HuH-7 (cell line): ENCODE data around the gene PTPRZ1.
A peak's percentile ranks its signal among the peaks of the same experiment; 100 is the strongest.

Experiments used
- DNase-seq: peaks from one replicate; pipeline ENCODE4 v3.0.0; 2011; ENCODE audit warnings: low spot score

Gene PTPRZ1

DNA sequence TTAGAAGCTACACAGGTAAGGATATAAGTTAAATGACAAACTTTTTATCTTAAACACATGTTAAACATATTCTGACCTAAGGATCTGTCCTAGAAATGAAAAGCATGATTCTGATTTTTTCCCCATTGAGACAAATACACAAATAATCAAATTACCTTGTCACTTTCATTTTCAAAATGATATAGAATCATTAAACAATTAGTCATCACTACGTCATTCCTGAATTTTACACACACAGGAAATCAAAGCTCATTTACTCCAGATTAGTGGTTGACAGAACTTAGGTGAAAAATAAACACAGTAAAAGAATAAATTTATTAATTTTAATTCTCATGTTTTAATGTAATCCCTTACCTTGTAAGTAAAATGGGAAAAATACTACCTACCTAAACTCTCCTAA, 182.1 kb downstream of the PTPRZ1 start:
- no peak for DNase-seq

DNA sequence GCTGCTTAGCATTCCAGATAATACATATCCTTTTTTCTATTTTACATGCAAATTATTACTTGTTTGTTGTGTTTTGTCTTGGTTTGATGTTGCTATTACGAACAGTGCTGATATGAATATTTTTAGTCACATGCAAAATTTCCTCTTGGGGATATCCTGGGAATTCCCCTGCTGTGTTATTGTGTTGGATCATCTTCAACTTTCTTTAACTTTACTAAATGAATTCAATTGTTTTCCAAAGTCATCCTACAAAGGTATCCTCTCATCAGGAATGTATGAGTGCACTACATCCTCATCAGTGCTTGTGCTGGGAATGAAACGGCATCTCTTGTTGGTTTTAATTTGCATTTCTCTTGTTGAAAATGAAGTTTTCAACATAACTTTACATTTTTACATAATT, 184.0 kb downstream of the PTPRZ1 start:
- no peak for DNase-seq

DNA sequence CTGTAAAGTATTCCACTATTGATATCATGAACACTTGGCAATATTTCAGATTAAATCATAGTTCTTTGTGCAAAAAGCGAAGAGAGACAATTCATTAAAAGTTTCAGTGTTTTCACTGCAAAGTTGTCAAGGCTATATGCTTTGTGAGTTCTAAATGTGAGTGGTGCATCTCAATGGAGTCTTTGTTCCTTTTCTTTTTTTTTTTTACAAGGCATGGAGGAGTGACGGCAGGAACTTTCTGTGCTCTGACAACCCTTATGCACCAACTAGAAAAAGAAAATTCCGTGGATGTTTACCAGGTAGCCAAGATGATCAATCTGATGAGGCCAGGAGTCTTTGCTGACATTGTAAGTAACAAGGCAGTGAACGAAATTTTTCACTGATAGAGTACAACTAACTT, 186.6 kb downstream of the PTPRZ1 start:
- no peak for DNase-seq

DNA sequence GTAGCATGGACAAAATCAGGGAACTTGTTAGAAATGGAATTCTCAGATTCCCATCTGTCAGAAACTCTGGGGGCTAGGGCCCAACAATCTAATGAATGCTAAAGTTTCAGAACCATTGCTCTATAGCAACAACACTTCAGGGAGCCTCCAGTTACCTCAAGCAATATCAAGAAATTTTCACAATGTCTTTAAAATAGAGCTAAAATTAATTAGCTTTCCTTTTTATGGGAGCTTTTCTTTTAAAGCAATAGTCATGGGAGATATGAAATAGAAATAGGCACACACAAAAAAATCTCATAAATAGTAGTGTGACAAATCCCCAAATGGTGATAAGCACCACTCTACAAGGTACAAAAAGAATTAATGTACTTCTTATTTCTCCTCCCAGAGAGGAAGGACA, 190.2 kb downstream of the PTPRZ1 start:
- no peak for DNase-seq

DNA sequence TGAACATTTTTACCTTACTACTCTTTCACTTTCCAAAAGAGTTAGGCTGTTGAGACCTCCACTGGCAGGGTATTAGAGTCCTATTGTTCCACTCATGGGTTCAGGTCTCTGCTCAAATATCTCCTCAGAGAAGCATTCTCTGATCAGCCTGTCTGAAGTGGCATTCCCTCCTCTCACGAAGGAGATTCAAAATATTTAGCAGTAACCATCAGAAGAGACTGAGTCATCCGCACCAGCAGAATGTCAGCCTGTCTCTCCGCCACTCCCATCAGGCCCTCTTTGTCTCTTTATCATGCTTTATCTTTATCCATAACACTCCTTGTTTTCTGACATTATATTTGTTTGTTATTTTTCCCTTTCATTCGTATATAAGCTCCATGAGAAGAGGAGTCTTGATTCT, 192.0 kb downstream of the PTPRZ1 start:
- no peak for DNase-seq

DNA sequence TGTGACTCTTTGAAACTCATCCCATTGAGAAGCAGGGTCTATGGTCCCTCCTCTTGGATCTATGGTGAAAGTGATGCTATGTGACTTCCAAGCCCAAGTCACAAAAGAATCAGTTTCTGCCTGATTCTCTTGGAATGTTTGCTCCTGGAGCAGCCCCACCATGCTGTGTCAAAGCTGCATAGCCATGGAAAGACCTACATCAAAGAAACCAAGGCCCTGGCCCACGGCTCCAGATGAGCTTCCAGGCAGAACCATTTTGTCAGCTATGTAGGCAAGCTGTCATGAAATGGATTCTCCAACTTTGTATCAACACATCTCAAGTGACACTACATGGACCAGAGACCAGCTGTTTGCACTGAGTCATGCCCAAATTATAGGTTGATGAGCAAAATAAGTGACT, 194.1 kb downstream of the PTPRZ1 start:
- no peak for DNase-seq

DNA sequence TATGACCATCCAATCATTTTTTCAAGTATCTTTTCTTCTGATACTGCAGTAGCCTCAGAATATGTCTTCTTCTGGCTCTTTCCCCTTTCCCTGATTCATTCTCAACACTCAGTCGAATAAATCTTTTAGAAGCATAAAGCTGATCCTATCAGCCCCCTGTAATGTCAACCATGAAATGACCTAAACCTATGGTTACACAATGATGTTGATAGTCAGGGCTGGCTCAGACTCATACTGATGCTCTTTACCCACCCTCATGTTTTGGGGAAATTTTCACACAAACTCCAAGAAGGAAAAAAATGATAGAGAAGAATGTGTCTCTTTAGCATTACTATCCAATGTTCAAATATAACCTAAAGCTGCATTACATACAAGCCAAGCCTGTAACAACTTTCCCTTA, 195.1 kb downstream of the PTPRZ1 start:
- no peak for DNase-seq

DNA sequence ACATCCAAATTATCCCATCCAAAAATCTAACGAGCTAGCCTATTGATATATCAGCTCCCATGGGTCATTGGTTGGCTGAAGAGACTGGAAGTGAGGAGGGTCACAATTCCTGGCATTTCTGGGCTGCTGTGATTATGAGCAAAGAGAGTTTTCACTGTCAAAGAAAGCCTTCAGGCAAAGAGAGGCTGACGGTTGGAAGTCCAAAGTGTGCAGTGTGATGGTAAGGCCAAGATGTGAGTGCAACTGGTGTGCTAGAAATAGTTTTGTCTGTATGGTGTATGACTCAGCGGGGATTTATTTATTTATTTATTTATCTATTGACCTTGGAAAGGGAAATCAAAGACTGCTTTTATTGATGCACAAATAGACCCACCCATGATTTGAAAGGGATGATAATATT, 196.0 kb downstream of the PTPRZ1 start:
- DNase-seq, result no peak

DNA sequence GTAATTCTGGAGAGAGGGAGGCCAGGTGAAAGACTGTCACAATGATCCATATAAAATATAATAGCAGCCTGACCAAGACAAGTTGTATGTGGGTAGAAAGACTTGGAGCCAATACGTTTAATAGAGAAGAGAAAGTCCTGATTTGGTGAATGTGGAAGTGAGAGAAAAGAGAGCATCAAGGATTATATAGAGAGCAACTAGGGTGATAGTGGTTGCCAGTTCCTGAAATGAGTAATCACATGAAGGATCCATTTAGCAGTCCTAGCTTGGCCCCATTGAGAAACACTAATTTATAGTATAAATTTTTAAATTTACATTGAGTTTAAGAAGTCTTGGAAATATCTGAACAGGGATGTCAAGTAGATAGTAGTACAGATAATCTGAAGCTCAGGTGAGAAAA, 197.1 kb downstream of the PTPRZ1 start:
- no peak for DNase-seq

DNA sequence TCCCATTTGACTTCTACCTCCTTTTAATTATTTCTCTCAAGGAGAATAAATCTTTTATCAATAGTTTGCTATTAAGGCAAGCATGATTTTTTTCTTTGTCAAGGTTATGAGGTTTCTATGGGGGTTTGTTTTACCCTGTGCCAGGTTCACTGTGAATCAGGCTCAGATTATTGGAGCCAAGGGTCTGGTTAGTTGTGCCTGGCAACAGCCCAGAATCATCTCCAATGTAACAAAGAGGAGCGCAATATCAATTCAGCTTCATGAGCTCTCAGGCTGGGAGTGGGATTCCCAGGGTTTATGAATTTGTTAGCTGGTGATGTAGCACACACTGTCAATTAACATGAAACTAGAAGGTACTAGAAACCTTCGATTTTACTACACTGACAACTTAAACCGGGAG, 197.9 kb downstream of the PTPRZ1 start:
- no peak for DNase-seq

DNA sequence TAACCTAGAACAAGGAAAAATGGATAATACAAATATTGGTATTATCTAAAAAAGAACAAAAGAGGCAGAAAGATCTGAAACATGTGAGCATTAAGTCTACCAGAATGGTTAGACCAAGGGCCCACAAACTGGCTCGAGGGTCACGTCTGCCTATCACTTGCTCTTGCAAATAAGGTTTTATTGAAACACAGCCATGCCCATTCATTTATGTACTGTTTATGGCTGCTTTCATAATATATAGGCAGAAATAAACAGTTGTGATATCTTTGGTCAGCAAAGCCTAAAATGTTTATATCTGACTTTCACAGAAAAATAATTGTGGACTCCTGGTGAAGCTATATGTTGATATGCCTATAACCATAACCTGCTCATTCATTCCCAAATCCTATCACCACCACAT, 199.3 kb downstream of the PTPRZ1 start:
- DNase-seq, result no peak

DNA sequence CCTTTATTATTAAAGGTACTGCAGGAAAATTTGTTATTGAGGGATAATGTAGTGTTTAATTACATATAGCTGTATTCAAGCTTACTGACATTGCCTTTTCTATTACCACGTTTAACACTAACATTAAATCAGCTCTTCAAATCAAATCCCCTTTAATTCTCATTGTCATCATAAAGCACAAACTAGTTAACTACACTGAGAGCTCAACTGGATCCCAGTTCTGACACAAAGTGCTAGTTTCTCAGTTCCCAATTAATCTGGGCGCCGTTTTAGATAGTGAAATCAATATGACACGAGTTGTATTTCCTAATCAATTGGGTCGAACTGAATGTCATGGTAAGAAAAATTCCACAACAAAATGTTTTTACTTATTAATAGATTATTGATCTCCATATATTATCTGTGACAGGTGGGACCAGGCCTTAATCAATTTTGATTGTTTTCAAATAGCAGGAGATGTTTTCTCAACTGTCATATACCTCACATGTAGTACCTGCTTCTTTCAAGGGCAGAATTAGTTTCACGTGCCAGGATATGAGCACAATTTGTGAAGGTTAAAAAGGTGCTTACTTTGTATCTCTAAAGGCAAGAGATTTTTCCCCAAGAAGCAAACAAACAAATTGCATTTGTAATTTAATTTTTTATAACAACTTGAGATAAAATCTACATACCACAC, 200.1 kb downstream of the PTPRZ1 start:
- no peak for DNase-seq

DNA sequence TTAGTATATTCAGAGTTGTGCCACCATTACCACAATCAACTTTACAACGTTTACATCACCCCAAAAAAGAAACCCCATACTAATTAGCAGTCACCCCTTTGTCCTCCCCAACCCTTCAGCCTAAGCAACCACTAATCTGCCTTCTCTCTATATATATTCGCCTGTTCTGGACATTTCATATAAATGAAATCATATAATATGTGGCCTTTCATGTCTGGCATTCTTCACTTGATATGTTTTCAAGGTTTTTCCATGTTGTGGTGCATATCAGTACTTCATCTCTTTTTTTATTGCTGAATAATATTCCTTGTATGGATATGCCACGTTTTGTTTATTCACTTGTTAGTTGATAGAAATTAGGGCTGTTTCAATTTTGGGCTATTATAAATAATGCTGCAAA, 200.7 kb downstream of the PTPRZ1 start:
- DNase-seq, result no peak

DNA sequence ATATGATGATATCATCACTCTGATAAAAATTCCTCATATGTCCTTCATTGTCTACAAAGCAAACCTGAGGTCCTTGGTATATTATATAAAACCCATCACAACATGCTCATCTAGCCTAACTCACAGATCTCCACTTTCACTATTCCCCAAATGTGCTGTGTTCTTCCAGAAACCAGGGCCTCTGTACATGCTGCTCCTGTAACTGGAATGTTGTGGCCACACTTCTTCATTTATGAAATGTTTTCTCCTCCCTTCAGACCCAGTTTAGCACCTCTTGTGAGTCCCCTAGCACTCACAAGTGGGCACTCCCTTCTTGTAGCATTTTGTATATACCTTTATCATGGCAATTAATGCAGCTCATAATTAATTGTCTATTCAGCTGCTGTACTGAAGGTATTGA, 209.2 kb downstream of the PTPRZ1 start:
- no peak for DNase-seq

DNA sequence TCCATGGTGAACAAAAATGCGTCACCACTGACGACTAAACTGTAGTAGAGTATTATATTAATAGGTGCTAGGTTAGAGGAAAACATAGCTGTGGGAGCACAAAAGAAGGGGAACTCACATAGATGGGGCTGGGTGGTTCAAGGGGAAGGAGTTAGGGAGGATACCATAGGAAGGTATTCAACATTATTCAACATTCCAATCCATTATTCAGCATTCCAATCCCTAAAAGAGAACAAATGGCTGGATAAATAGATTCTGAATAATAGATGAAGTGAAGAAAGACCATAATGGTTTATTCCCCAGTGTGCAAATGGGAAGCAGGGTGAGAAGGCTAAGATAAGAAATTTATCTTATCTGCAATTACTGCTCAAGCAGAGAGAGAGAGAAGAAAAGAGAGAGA, 209.7 kb downstream of the PTPRZ1 start:
- DNase-seq, result no peak

DNA sequence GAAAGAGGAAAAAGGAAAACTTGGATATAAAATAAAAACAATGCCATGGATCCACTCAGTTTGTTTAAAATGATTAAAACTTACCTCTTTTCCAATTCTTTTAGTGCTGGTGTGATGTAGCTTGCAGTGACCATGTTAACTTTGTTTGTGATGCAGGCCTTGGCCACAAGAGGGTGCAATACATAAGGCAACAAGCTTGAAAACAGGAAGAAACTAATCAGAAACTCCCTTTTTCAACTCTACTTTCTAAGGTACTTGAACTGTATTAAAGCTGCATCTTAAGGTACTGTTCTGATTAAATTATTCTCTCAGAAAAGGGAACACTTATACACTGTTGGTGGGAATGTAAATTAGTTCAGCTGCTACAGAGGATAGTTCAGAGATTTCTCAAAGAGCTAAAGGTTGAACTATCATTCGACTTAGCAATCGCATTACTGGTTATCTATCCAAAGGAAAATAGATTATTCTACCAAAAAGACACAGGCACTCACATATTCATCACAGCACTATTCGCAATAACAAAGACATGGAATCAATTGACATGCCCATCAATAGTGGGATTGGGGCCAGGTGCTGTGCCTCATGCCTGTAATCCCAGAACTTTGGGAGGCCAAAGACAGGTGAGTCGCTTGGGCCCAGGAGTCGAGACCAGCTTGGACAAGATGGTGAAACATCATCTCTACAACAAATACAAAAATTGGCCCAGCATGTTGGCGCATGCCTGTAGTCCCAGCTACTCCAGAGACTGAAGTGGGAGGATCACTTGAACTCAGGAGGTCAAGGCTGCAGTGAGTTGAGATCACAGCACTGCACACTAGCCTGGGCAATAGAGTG, 220.2 kb downstream of the PTPRZ1 start:
- DNase-seq, result peak; percentile 38

DNA sequence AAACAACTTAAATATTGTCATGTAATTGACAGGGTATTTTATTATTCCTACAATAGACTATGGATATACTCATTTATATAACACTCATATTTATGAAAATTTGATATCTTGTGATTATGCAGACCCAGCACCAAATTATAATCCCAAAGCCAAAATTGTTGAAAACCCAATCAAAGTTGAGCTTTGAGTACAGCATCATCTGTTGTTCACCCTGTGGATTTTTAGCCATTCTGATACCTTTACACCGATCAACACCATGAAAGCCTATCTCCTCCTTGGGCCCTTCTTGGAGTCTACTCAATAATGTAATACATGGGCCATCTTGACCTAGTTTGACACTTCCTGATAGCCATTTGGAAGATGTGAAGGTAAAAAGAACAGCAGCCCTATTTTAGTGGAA, 221.6 kb downstream of the PTPRZ1 start:
- DNase-seq, result no peak

DNA sequence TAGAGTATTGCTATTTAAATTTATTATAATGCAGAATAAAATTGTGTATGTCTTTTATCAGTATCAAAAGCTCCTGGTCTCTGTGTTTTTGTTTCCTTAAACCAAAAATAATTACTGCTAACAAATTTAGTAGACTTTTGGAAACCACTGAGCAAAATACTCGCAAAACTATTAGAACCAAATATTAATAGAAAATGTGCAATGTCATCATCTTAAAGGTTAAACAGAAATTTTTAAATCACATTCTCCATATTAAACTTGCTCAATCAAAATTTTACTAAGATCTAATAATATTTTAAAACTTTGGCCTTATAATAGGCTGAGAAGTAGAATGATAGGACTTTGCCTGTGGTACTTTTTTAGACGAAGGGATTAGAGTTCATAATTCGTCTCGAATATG, 222.7 kb downstream of the PTPRZ1 start:
- no peak for DNase-seq

DNA sequence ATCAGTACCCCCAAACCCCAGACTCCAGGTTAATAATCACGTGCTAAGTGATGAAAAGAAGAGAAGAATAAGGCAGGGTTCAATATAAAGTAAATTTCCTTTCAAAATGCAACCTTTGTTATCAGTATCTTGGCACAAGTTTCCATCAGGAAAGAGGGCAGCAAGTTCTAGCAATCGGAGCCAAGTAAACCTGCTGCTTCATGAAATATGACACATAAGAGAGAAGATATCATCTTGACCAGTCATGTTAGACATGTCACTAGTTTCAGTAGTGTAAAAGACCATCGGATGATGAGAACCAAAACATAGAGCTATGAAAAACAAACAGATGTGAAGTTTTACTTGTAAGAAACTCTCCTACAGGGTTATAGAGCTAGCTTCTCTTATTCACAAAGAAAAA, 227.1 kb downstream of the PTPRZ1 start:
- no peak for DNase-seq

DNA sequence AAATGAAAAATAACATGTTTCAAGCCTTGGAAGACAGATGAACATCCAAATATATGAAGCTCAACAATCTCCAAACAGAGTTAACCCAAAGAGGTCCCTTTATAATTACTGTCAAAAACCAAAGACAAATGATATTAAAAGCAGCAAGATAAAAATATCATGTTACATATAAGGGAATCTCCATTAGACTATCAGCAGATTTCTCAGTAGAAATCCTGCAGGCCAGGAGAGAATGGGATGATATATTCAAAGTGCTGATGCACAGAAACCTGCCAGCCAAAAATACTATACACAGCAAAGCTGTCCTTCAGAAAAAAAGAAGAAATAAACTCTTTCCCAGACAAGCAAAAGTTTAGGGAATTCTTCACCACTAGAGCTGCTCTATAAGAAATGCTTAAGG, 230.1 kb downstream of the PTPRZ1 start:
- DNase-seq, result no peak
